ENCODE results near the gene RASL11B. TPM values are rescaled to one million over a fixed set of nuclear protein-coding genes. Genes with fewer than 3 reads are reported as not detected.
"Not testable (repeated sequence)": the region's sequence is repeated elsewhere in the genome, so short reads cannot be mapped to it uniquely, and the experiment has no call there.

Gene RASL11B
- total RNA-seq, 6 donors from 2014 or later, result 0.30 to 2.1 (median 1.6) TPM; not detected in 3

- Histone ChIP-seq H3K9me3 (no peaks in the 10 kb centered on the region), H3K4me1 (no peaks in the 10 kb centered on the region), H3K4me3 (no peak overlapping the region), H3K27ac (no peak overlapping the region), H3K36me3 (no peaks in the 10 kb centered on the region), H3K27me3 (no peaks in the 10 kb centered on the region)
- WGBS, 2 donors, result 71 to 87% methylated on average over 3 of the region's 3 CpGs
- DNase-seq (no peak), ATAC-seq (ENCODE audit: low FRiP score in 2 of 2) (no peak)
- no peak for TF ChIP-seq POLR2AphosphoS5 (IDR thresholded peaks at IDR 0.05)
- TF ChIP-seq CTCF (IDR thresholded peaks at IDR 0.05), result no peak
- no peak for TF ChIP-seq POLR2A (IDR thresholded peaks at IDR 0.05)
- TF ChIP-seq EP300 (IDR thresholded peaks at IDR 0.05), result no peak
Observed at GRCh38 chr4:52833941-52834525, 28.1 kb upstream of the RASL11B start.

- not testable (repeated sequence) for H3K9me3 ChIP-seq; H3K36me3 ChIP-seq; H3K27me3 ChIP-seq; ATAC-seq (ENCODE audit: low FRiP score in 2 of 2); H3K27ac ChIP-seq; H3K4me3 ChIP-seq; DNase-seq; H3K4me1 ChIP-seq
- 92 to 95% methylated on average over 8 of the region's 8 CpGs for WGBS, 2 donors
Observed at GRCh38 chr4:52834641-52835456, 27.3 kb upstream of the RASL11B start.

GRCh38 chr4:52836120-52836519, 26.0 kb upstream of the RASL11B start:
- Histone ChIP-seq H3K27me3 (no peaks in the 10 kb centered on the region), H3K9me3 (no peaks in the 10 kb centered on the region), H3K4me3 (no peak overlapping the region), H3K4me1 (peaks cover 0 to under 1% (median 0%) of the 10 kb centered on the region in 4 donors), H3K36me3 (no peaks in the 10 kb centered on the region), H3K27ac (no peak overlapping the region)
- WGBS, 2 donors, result 86 to 90% methylated on average over 3 of the region's 3 CpGs
- DNase-seq (no peak), ATAC-seq (ENCODE audit: low FRiP score in 2 of 2) (no peak)
- TF ChIP-seq POLR2A (IDR thresholded peaks at IDR 0.05), result no peak
- TF ChIP-seq CTCF (IDR thresholded peaks at IDR 0.05), result no peak
- TF ChIP-seq EP300 (IDR thresholded peaks at IDR 0.05), result no peak
- no peak for TF ChIP-seq POLR2AphosphoS5 (IDR thresholded peaks at IDR 0.05)

GRCh38 chr4:52836678-52837077, 25.4 kb upstream of the RASL11B start:
- peaks cover 0 to 6% (median 0%) of the 10 kb centered on the region in 4 donors for H3K4me1 ChIP-seq
- DNase-seq (no peak), ATAC-seq (ENCODE audit: low FRiP score in 2 of 2) (no peak)
- no peak overlapping the region for H3K27ac ChIP-seq
- WGBS, 2 donors, result 97% methylated on average over 7 of the region's 7 CpGs
- H3K36me3 ChIP-seq, result no peaks in the 10 kb centered on the region
- H3K9me3 ChIP-seq, result no peaks in the 10 kb centered on the region
- H3K27me3 ChIP-seq, result no peaks in the 10 kb centered on the region
- no peak overlapping the region for H3K4me3 ChIP-seq
- TF ChIP-seq POLR2A (IDR thresholded peaks at IDR 0.05), result no peak
- TF ChIP-seq EP300 (IDR thresholded peaks at IDR 0.05), result no peak
- TF ChIP-seq CTCF (IDR thresholded peaks at IDR 0.05), result no peak
- no peak for TF ChIP-seq POLR2AphosphoS5 (IDR thresholded peaks at IDR 0.05)

GRCh38 chr4:52837716-52838558, 24.2 kb upstream of the RASL11B start:
- no peak for TF ChIP-seq EP300 (IDR thresholded peaks at IDR 0.05)
- no peaks in the 10 kb centered on the region for H3K9me3 ChIP-seq
- no peak for DNase-seq
- ATAC-seq (ENCODE audit: low FRiP score in 2 of 2), result peak in 1 of 2 donors; percentile 71
- H3K27ac ChIP-seq, result no peak overlapping the region
- H3K4me3 ChIP-seq, result no peak overlapping the region
- no peaks in the 10 kb centered on the region for H3K27me3 ChIP-seq
- no peaks in the 10 kb centered on the region for H3K36me3 ChIP-seq
- 87% methylated on average over 7 of the region's 7 CpGs for WGBS, 2 donors
- peaks cover 0 to 12% (median 0%) of the 10 kb centered on the region in 4 donors for H3K4me1 ChIP-seq
